Measurements from ENCODE around the gene ENO3. TPM values are rescaled to one million over a fixed set of nuclear protein-coding genes. Genes with fewer than 3 reads are reported as not detected.

Gene ENO3
- total RNA-seq, 1 donor from 2014 or later = 1.5 TPM

- no peak for ATAC-seq
Observed at GRCh38 chr17:4937553-4937952, 13.4 kb upstream of the ENO3 start.

GRCh38 chr17:4938069-4938491 is 12.8 kb upstream of the ENO3 start:
- no peak for ATAC-seq

- ATAC-seq = no peak
Observed at GRCh38 chr17:4938688-4939545, 12.0 kb upstream of the ENO3 start.

GRCh38 chr17:4939546-4939795 is 11.4 kb upstream of the ENO3 start:
- no peak for ATAC-seq

- peak; percentile 89 for ATAC-seq
Observed at GRCh38 chr17:4939796-4940554, 10.9 kb upstream of the ENO3 start, which contains the start of the genes RNF167 and SLC25A11. Gene RNF167 (plus strand): TSS chr17:4940268. CDS start chr17:4940910, 642 bp downstream. Gene SLC25A11 (minus strand): TSS chr17:4940046. CDS start chr17:4939910, 136 bp downstream.

GRCh38 chr17:4940555-4941318 is 10.2 kb upstream of the ENO3 start:
- peak; percentile 32 for ATAC-seq

- ATAC-seq = no peak
Observed at GRCh38 chr17:4941319-4941610, 9.7 kb upstream of the ENO3 start.

GRCh38 chr17:4942760-4943508 is 8.0 kb upstream of the ENO3 start:
- ATAC-seq = no peak

GRCh38 chr17:4944163-4944553 is 6.8 kb upstream of the ENO3 start:
- no peak for ATAC-seq

GRCh38 chr17:4944554-4945175 is 6.3 kb upstream of the ENO3 start:
- no peak for ATAC-seq

GRCh38 chr17:4945176-4945943 is 5.6 kb upstream of the ENO3 start:
- peak; percentile 62 for ATAC-seq

- ATAC-seq = no peak
Observed at GRCh38 chr17:4945944-4946280, 5.0 kb upstream of the ENO3 start.

- no peak for ATAC-seq
Observed at GRCh38 chr17:4946312-4946976, 4.5 kb upstream of the ENO3 start.

- no peak for ATAC-seq
Observed at GRCh38 chr17:4947010-4947410, 3.9 kb upstream of the ENO3 start.

- ATAC-seq = peak; percentile 46
Observed at GRCh38 chr17:4947411-4948165, 3.3 kb upstream of the ENO3 start.

- ATAC-seq = peak; percentile 71
Observed at GRCh38 chr17:4948166-4948930, 2.6 kb upstream of the ENO3 start, which contains the start of gene PFN1. Gene PFN1 (minus strand): TSS chr17:4948530. CDS start chr17:4948394, 136 bp downstream.

- peak; percentile 62 for ATAC-seq
Observed at GRCh38 chr17:4948931-4949320, 2.0 kb upstream of the ENO3 start.

- peak; percentile 34 for ATAC-seq
Observed at GRCh38 chr17:4949321-4950074, 1.4 kb upstream of the ENO3 start.
